Uterus (tissue), 4 donors: Measurements from ENCODE around the gene FAM110D. TPM values are rescaled to one million over a fixed set of nuclear protein-coding genes. Genes with fewer than 3 reads are reported as not detected.

ENCODE experiments used
- DNase-seq, 2 donors: peaks; one replicate each; pipeline ENCODE4 v3.0.0-alpha.2; 2019 to 2020
- H3K27ac ChIP-seq, 2 donors: fragments of 200-600 bp; sonication (generic); 1 replicate in 1 of 2; 2 replicates in 1 of 2; pipeline ENCODE4 v1.5.1; 2016 to 2018
- H3K27me3 ChIP-seq, 2 donors: fragments of 200-600 bp; sonication (generic); one replicate each; pipeline ENCODE4 v1.5.1; 2018 to 2019; ENCODE audit warnings: control low read depth in 1 of 2
- H3K36me3 ChIP-seq, 2 donors: fragments of 200-600 bp; sonication (generic); one replicate each; pipeline ENCODE4 v1.5.1; 2019; ENCODE audit warnings: control low read depth in 1 of 2
- H3K4me1 ChIP-seq, 2 donors: fragments of 200-600 bp; sonication (generic); one replicate each; pipeline ENCODE4 v1.5.1; 2018 to 2019; ENCODE audit warnings: control low read depth in 1 of 2
- H3K4me3 ChIP-seq, 2 donors: fragments of 200-600 bp; sonication (generic); 1 replicate in 1 of 2; 2 replicates in 1 of 2; pipeline ENCODE4 v1.5.1; 2018 to 2019; ENCODE audit warnings: mild to moderate bottlenecking in 1 of 2
- H3K9me3 ChIP-seq, 2 donors: fragments of 200-600 bp; sonication (generic); one replicate each; pipeline ENCODE4 v1.5.1; 2019; ENCODE audit warnings: control low read depth in 1 of 2
- CTCF ChIP-seq, 4 experiments: fragments of 200-600 bp in 2 of 4; fragments of 450-650 bp in 2 of 4; sonication (generic) in 2 of 4; IDR thresholded peaks; one replicate each; pipeline ENCODE4 v1.5.1; 2016 to 2019; ENCODE audit warnings: antibody characterized with exemption in 4 of 4, mild to moderate bottlenecking in 2 of 4, moderate library complexity in 1 of 4
- POLR2A ChIP-seq, 2 donors: fragments of 450-650 bp; IDR thresholded peaks; one replicate each; pipeline ENCODE4 v1.6.1; 2016; ENCODE audit warnings: antibody characterized with exemption in 2 of 2, mild to moderate bottlenecking in 1 of 2, moderate library complexity in 1 of 2
- intact Hi-C: fragments of 100-400 bp; cut with DNase I; formaldehyde crosslinking; loops from one replicate; pipeline ENCODE4 v1.15.1; 2023; ENCODE audit warnings: low total_unique reads
- total RNA-seq, 4 donors: library from RNA; depleted of rRNA in 3 of 4; stranded (reverse); fragments of >200 nt in 3 of 4; gene quantifications; one replicate each; pipeline versions ENCODE4 v1.1.0 to v1.2.4, GENCODE V29; 2014 to 2023
- donor health status: DM: yes; HTN: yes; CAD: no.

Gene FAM110D
- total RNA-seq, 4 donors from 2014 or later = 3.2 to 21.0 (median 14.0) TPM

- H3K36me3 ChIP-seq = no peaks in the 10 kb centered on the region
- H3K4me3 ChIP-seq = no peak within 1 kb of the TSS
- no peak for DNase-seq
- no peaks in the 10 kb centered on the region for H3K27me3 ChIP-seq
- TF ChIP-seq POLR2A (IDR thresholded peaks at IDR 0.05) (no peak), CTCF (IDR thresholded peaks at IDR 0.05) (no peak)
- no peaks in the 10 kb centered on the region for H3K4me1 ChIP-seq
- H3K27ac ChIP-seq = no peak within 1 kb of the TSS
- intact Hi-C loops = no loop called here
- no peaks in the 10 kb centered on the region for H3K9me3 ChIP-seq
Measured at GRCh38 chr1:26177182-26177684, 18.4 kb downstream of the FAM110D start, which contains the start of gene CNKSR1. Gene CNKSR1, plus strand, starts transcription at chr1:26177491. Its CDS starts 57 bp downstream, at chr1:26177548.

- Histone ChIP-seq H3K36me3 (no peaks in the 10 kb centered on the region), H3K4me3 (no peak overlapping the region), H3K27me3 (no peaks in the 10 kb centered on the region), H3K27ac (no peak overlapping the region), H3K4me1 (no peaks in the 10 kb centered on the region), H3K9me3 (no peaks in the 10 kb centered on the region)
- intact Hi-C loops = no loop called here
- DNase-seq = no peak
- TF ChIP-seq POLR2A (IDR thresholded peaks at IDR 0.05) (no peak), CTCF (IDR thresholded peaks at IDR 0.05) (no peak)
Measured at GRCh38 chr1:26180010-26180506, 21.2 kb downstream of the FAM110D start.

DNA sequence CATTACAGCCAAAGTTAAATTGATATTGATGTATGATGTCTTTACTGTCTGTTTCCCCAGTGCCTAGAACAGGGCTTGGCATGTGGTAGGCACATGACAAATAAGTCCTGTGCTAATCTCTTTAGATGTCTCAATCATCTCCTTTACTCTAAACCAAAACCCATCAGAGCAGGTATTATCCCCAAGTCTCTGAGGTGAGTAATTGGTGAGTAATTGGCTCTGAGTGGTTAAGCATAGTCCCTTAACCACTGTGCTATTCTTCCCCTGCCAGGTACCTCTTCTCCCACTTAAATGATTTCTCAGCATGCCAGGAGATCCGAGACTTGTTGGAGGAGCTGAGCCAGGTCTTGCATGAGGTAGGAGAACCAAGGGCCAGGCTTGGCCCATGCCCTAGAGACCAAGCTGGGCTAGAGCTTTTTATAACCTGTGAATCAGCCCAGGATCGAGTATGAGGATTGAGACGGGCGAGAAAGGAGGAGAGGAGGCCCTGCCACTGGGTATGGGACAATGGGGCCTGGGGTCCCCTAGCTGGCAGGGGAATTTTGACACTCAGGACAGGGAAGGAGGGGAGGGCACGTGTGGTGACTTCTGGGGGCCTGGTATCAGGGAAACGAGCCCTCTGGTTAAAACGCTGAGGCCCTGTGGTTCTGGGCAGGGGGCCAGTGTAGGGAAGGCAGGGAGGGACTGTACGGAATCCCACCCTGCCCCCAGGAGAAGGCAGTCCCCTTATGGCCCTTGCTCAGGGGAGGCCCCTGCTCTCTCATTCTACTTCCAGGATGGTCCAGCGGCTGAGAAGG is 22.9 kb downstream of the FAM110D start:
- H3K36me3 ChIP-seq = no peaks in the 10 kb centered on the region
- TF ChIP-seq CTCF (IDR thresholded peaks at IDR 0.05) = no peak
- TF ChIP-seq POLR2A (IDR thresholded peaks at IDR 0.05) = no peak
- no peaks in the 10 kb centered on the region for H3K27me3 ChIP-seq
- H3K9me3 ChIP-seq = no peaks in the 10 kb centered on the region
- no peak overlapping the region for H3K27ac ChIP-seq
- no peak for DNase-seq
- H3K4me1 ChIP-seq = no peaks in the 10 kb centered on the region
- intact Hi-C loops = no loop called here
- H3K4me3 ChIP-seq = no peak overlapping the region

GRCh38 chr1:26182383-26182696 is 23.5 kb downstream of the FAM110D start:
- intact Hi-C loops = no loop called here
- TF ChIP-seq CTCF (IDR thresholded peaks at IDR 0.05) (no peak), POLR2A (IDR thresholded peaks at IDR 0.05) (no peak)
- DNase-seq = no peak

GRCh38 chr1:26184086-26184485 is 25.2 kb downstream of the FAM110D start:
- TF ChIP-seq CTCF (IDR thresholded peaks at IDR 0.05) = no peak
- no peak for TF ChIP-seq POLR2A (IDR thresholded peaks at IDR 0.05)
- H3K36me3 ChIP-seq = no peaks in the 10 kb centered on the region

More at GRCh38 chr1:26182383-26182696, 23.5 kb downstream of the FAM110D start:
- H3K27ac ChIP-seq = no peak overlapping the region
- no peaks in the 10 kb centered on the region for H3K9me3 ChIP-seq
- H3K27me3 ChIP-seq = no peaks in the 10 kb centered on the region
- H3K4me1 ChIP-seq = no peaks in the 10 kb centered on the region
- H3K4me3 ChIP-seq = no peak overlapping the region
- H3K36me3 ChIP-seq = no peaks in the 10 kb centered on the region

More at GRCh38 chr1:26184086-26184485, 25.2 kb downstream of the FAM110D start:
- H3K4me3 ChIP-seq = no peak overlapping the region
- no peaks in the 10 kb centered on the region for H3K27me3 ChIP-seq
- H3K4me1 ChIP-seq = no peaks in the 10 kb centered on the region
- no peak for DNase-seq
- H3K9me3 ChIP-seq = no peaks in the 10 kb centered on the region
- intact Hi-C loops = no loop called here
- no peak overlapping the region for H3K27ac ChIP-seq
